Measurements from ENCODE around the gene BIRC7.
"Not testable (repeated sequence)": the region's sequence is repeated elsewhere in the genome, so short reads cannot be mapped to it uniquely, and the experiment has no call there.

The BIRC7 gene

GRCh38 chr20:63206878-63207277, 28.8 kb upstream of the BIRC7 start:
- DNase-seq (ENCODE audit: low read depth, low spot score), result no peak

- no peak for DNase-seq (ENCODE audit: low read depth, low spot score)
Observed at GRCh38 chr20:63208346-63208909, 27.3 kb upstream of the BIRC7 start.

GRCh38 chr20:63210011-63210605, 25.6 kb upstream of the BIRC7 start:
- no peak for DNase-seq (ENCODE audit: low read depth, low spot score)

GRCh38 chr20:63212393-63212730, 23.3 kb upstream of the BIRC7 start:
- no peak for DNase-seq (ENCODE audit: low read depth, low spot score)

- DNase-seq (ENCODE audit: low read depth, low spot score), result no peak
Observed at GRCh38 chr20:63212792-63213191, 22.9 kb upstream of the BIRC7 start.

GRCh38 chr20:63214514-63214913, 21.2 kb upstream of the BIRC7 start:
- no peak for DNase-seq (ENCODE audit: low read depth, low spot score)

GRCh38 chr20:63215101-63216040, 20.3 kb upstream of the BIRC7 start:
- DNase-seq (ENCODE audit: low read depth, low spot score), result no peak

- peak; percentile 43 for DNase-seq (ENCODE audit: low read depth, low spot score)
Observed at GRCh38 chr20:63216041-63216848, 19.5 kb upstream of the BIRC7 start, which contains the start of gene YTHDF1. Gene YTHDF1 (minus strand): TSS chr20:63216131. CDS start chr20:63215892, 239 bp downstream.

- no peak for DNase-seq (ENCODE audit: low read depth, low spot score)
Observed at GRCh38 chr20:63216849-63217471, 18.7 kb upstream of the BIRC7 start.

GRCh38 chr20:63217706-63218105, 18.0 kb upstream of the BIRC7 start:
- no peak for DNase-seq (ENCODE audit: low read depth, low spot score)

- no peak for DNase-seq (ENCODE audit: low read depth, low spot score)
Observed at GRCh38 chr20:63218701-63219446, 16.8 kb upstream of the BIRC7 start.

- no peak for DNase-seq (ENCODE audit: low read depth, low spot score)
Observed at GRCh38 chr20:63219447-63219821, 16.3 kb upstream of the BIRC7 start.

- no peak for DNase-seq (ENCODE audit: low read depth, low spot score)
Observed at GRCh38 chr20:63219866-63220521, 15.7 kb upstream of the BIRC7 start.

GRCh38 chr20:63220696-63221399, 14.9 kb upstream of the BIRC7 start:
- DNase-seq (ENCODE audit: low read depth, low spot score), result no peak

GRCh38 chr20:63221400-63222053, 14.2 kb upstream of the BIRC7 start:
- DNase-seq (ENCODE audit: low read depth, low spot score), result not testable (repeated sequence)

GRCh38 chr20:63222541-63222940, 13.2 kb upstream of the BIRC7 start:
- DNase-seq (ENCODE audit: low read depth, low spot score), result no peak

GRCh38 chr20:63223121-63223825, 12.4 kb upstream of the BIRC7 start:
- no peak for DNase-seq (ENCODE audit: low read depth, low spot score)

GRCh38 chr20:63223826-63224207, 11.9 kb upstream of the BIRC7 start:
- no peak for DNase-seq (ENCODE audit: low read depth, low spot score)
